A549 treated with AZD2906 at 1 μM for 4 hours (cell line): ENCODE results near the gene GINS1. TPM values are rescaled to one million over a fixed set of nuclear protein-coding genes. Genes with fewer than 3 reads are reported as not detected.

ENCODE experiments used
- total RNA-seq: library from RNA; stranded (reverse); fragments of 200-300 nt; extraction: Qiagen RNA extraction; gene quantifications from 5 replicates; pipeline ENCODE4 v1.2.3, GENCODE V29; 2022

Gene GINS1
- 30.0 to 36.5 TPM (median 33.5 TPM) in 5 replicates for total RNA-seq

GRCh38 chr20:25407311-25408169 is at the start of gene GINS1:
Gene GINS1, plus strand, starts transcription at chr20:25407673. Its CDS starts 148 bp downstream, at chr20:25407821.

GRCh38 chr20:25390538-25391528 is 16.6 kb upstream of the GINS1 start, which contains the start of gene ABHD12:
Gene ABHD12, minus strand, starts transcription at chr20:25390835. Its CDS starts 132 bp downstream, at chr20:25390703.

Other genes starting within 250 kb of the GINS1 start
- gene ENTPD6, start 212.0 kb upstream of the GINS1 start, total RNA-seq, result 168 to 216 TPM (median 190 TPM) in 5 replicates
- 349 to 448 TPM (median 416 TPM) in 5 replicates for gene PYGB, start 159.6 kb upstream of the GINS1 start, total RNA-seq
- gene ABHD12, start 16.8 kb upstream of the GINS1 start, total RNA-seq, result 110 to 164 TPM (median 158 TPM) in 5 replicates
- gene NINL, start 177.9 kb downstream of the GINS1 start, total RNA-seq, result 12.8 to 16.3 TPM (median 15.3 TPM) in 5 replicates
- 6.2 to 8.7 TPM (median 7.3 TPM) in 5 replicates for gene NANP, start 216.3 kb downstream of the GINS1 start, total RNA-seq